ENCODE data around the gene ETS1.
A peak's percentile ranks its signal among the peaks of the same experiment; 100 is the strongest.

The ETS1 gene

GRCh38 chr11:128533472-128533871 is 53.9 kb downstream of the ETS1 start:
- no peak for DNase-seq

GRCh38 chr11:128532572-128533091 is 54.7 kb downstream of the ETS1 start:
- DNase-seq, result no peak

- DNase-seq, result no peak
These were observed 55.3 kb downstream of the ETS1 start for GRCh38 chr11:128532016-128532571.

GRCh38 chr11:128531588-128531987 is 55.8 kb downstream of the ETS1 start:
- no peak for DNase-seq

- no peak for DNase-seq
These were observed 57.0 kb downstream of the ETS1 start for GRCh38 chr11:128530118-128531074.

- no peak for DNase-seq
These were observed 59.1 kb downstream of the ETS1 start for GRCh38 chr11:128528294-128528693.

GRCh38 chr11:128527046-128527445 is 60.3 kb downstream of the ETS1 start:
- no peak for DNase-seq

- DNase-seq, result no peak
These were observed 61.7 kb downstream of the ETS1 start for GRCh38 chr11:128525411-128526243.

GRCh38 chr11:128524172-128524571 is 63.2 kb downstream of the ETS1 start:
- DNase-seq, result no peak

GRCh38 chr11:128523641-128524040 is 63.7 kb downstream of the ETS1 start:
- no peak for DNase-seq

GRCh38 chr11:128522943-128523518 is 64.3 kb downstream of the ETS1 start:
- DNase-seq, result no peak

GRCh38 chr11:128522055-128522942 is 65.1 kb downstream of the ETS1 start:
- DNase-seq, result peak; percentile 92

- DNase-seq, result peak; percentile 39
These were observed 65.7 kb downstream of the ETS1 start for GRCh38 chr11:128521682-128522054.

GRCh38 chr11:128520888-128521681 is 66.3 kb downstream of the ETS1 start:
- no peak for DNase-seq

GRCh38 chr11:128520206-128520887 is 67.0 kb downstream of the ETS1 start:
- peak; percentile 25 for DNase-seq

GRCh38 chr11:128519338-128519737 is 68.0 kb downstream of the ETS1 start:
- DNase-seq, result no peak

GRCh38 chr11:128518493-128519207 is 68.7 kb downstream of the ETS1 start:
- DNase-seq, result no peak

- DNase-seq, result no peak
These were observed 69.7 kb downstream of the ETS1 start for GRCh38 chr11:128517451-128518230.

GRCh38 chr11:128516886-128517285 is 70.5 kb downstream of the ETS1 start:
- DNase-seq, result no peak

Data from hematopoietic multipotent progenitor cell treated with erythropoietin and hydrocortisone succinate and interleukin-3 and kit ligand, for 6 days (in vitro differentiated cells).